HepG2 (cell line): ENCODE measurements around the gene METTL23. TPM values are rescaled to one million over a fixed set of nuclear protein-coding genes. Genes with fewer than 3 reads are reported as not detected.

ENCODE experiments used
- AKNA ChIP-seq: sonication (generic); formaldehyde crosslinking; IDR thresholded peaks from 2 replicates; pipeline ENCODE4 v1.4.0; 2020; ENCODE audit warnings: missing genetic modification reagents, borderline replicate concordance
- HMGXB4 ChIP-seq, 2 experiments: sonication (generic) in 1 of 2; formaldehyde crosslinking in 1 of 2; IDR thresholded peaks; 2 replicates each; pipeline versions ENCODE4 v1.4.0 to v1.6.1; 2018 to 2020; ENCODE audit warnings: missing genetic modification reagents in 2 of 2, borderline replicate concordance in 1 of 2, low read depth in 1 of 2, mild to moderate bottlenecking in 1 of 2, missing biosample characterization in 1 of 2
- JUND ChIP-seq: sonication (generic); formaldehyde crosslinking; IDR thresholded peaks from 2 replicates; pipeline ENCODE4 v1.8.0; 2022; ENCODE audit warnings: mild to moderate bottlenecking, missing genetic modification reagents
- MNT ChIP-seq: fragments of 450-650 bp; IDR thresholded peaks from 2 replicates; pipeline ENCODE4 v1.6.1; 2016
- NFYC ChIP-seq: IDR thresholded peaks from 2 replicates; pipeline ENCODE4 v1.6.1; 2016; ENCODE audit warnings: missing genetic modification reagents, missing compliant biosample characterization
- PATZ1 ChIP-seq: sonication (generic); formaldehyde crosslinking; IDR thresholded peaks from 2 replicates; pipeline ENCODE4 v1.4.0; 2020; ENCODE audit warnings: missing genetic modification reagents
- PLRG1 ChIP-seq: fragments of 450-650 bp; conservative IDR thresholded peaks from 2 replicates; pipeline ENCODE4 v1.6.1; 2016
- SNRNP70 ChIP-seq: fragments of 200-400 bp; formaldehyde crosslinking; IDR thresholded peaks from 2 replicates; pipeline ENCODE4 v1.6.1; 2017; ENCODE audit warnings: mild to moderate bottlenecking, low read depth, low read length, moderate library complexity
- TCF12 ChIP-seq, 2 experiments: fragments of 450-650 bp in 1 of 2; sonication (generic) in 1 of 2; formaldehyde crosslinking in 1 of 2; IDR thresholded peaks; 2 replicates each; pipeline versions ENCODE4 v1.6.1 to v1.8.0; 2017 to 2022; ENCODE audit warnings: antibody characterized with exemption in 1 of 2, mild to moderate bottlenecking in 1 of 2, missing genetic modification reagents in 1 of 2, moderate library complexity in 1 of 2
- TRIM22 ChIP-seq: fragments of 450-650 bp; IDR thresholded peaks from 2 replicates; pipeline ENCODE4 v1.6.1; 2017
- ZFYVE20 ChIP-seq: sonication (generic); formaldehyde crosslinking; IDR thresholded peaks from 2 replicates; pipeline ENCODE4 v1.8.0; 2023; ENCODE audit warnings: low read depth, mild to moderate bottlenecking, moderate library complexity, missing genetic modification reagents, borderline replicate concordance
- ZNF205 ChIP-seq: IDR thresholded peaks from 2 replicates; pipeline ENCODE4 v1.6.1; 2018; ENCODE audit warnings: missing biosample characterization, missing genetic modification reagents
- ZNF333 ChIP-seq: sonication (generic); formaldehyde crosslinking; IDR thresholded peaks from 2 replicates; pipeline ENCODE4 v1.4.0; 2020; ENCODE audit warnings: mild to moderate bottlenecking, missing genetic modification reagents, borderline replicate concordance
- ZNF484 ChIP-seq: sonication (generic); formaldehyde crosslinking; IDR thresholded peaks from 2 replicates; pipeline ENCODE4 v1.5.1; 2020; ENCODE audit warnings: mild to moderate bottlenecking, low read depth, missing genetic modification reagents, borderline replicate concordance
- ZNF501 ChIP-seq: sonication (generic); formaldehyde crosslinking; IDR thresholded peaks from 2 replicates; pipeline ENCODE4 v1.5.1; 2020; ENCODE audit warnings: mild to moderate bottlenecking, moderate library complexity, missing genetic modification reagents
- ZNF878 ChIP-seq: sonication (generic); formaldehyde crosslinking; IDR thresholded peaks from 2 replicates; pipeline ENCODE4 v1.8.1; 2023; ENCODE audit warnings: mild to moderate bottlenecking, missing genetic modification reagents, moderate library complexity
- polyA plus RNA-seq, 8 experiments: library from polyadenylated mRNA; depleted of rRNA in 3 of 8; stranded (reverse) in 7 of 8; unstranded in 1 of 8; fragments of >200 nt; fragmentation: Illumina TruSeq in 4 of 8; extraction: Trizol in 4 of 8; gene quantifications; 2 replicates each; pipeline versions ENCODE4 v1.2.1 to v1.2.3, GENCODE V29; 2011 to 2016; ENCODE audit warnings: low read depth in 4 of 8, missing spikeins in 1 of 8, mixed read lengths in 1 of 8; ENCODE audit not compliant: insufficient read depth in 1 of 8
- total RNA-seq, 5 experiments: library from RNA; depleted of rRNA; stranded (reverse); fragments of >200 nt; fragmentation: Illumina TruSeq; extraction: Trizol; gene quantifications; 2 replicates each; pipeline ENCODE4 v1.2.3, GENCODE V29; 2016; ENCODE audit warnings: low read depth in 1 of 5

METTL23 gene
- total and polyA plus RNA-seq, 2 of the 13 experiments (the other 11 are each of a cell fraction or from before 2014, with no cell fraction given), result 39.9 to 104 TPM

- TF ChIP-seq MNT, result no peak
- TF ChIP-seq PATZ1 (CRISPR knock-in tag), result no peak; the same call in 1 of the 2 replicates
- 0 out of 2 replicates have a peak, but pooled peaks have one; percentile 47 for TF ChIP-seq ZNF501
- no peak for TF ChIP-seq TRIM22
- no peak for TF ChIP-seq SNRNP70
- no peak for TF ChIP-seq NFYC (CRISPR knock-in tag)
- no peak for TF ChIP-seq AKNA (CRISPR knock-in tag)
- peak; percentile 38 to 49; a peak in 2 of 4 replicates for TF ChIP-seq HMGXB4 (CRISPR knock-in tag; IDR thresholded peaks at IDR 0.05; ENCODE audit: borderline replicate concordance in 1 of 2, low read depth in 1 of 2)
- no peak for TF ChIP-seq ZNF484
- no peak for TF ChIP-seq TCF12 (IDR thresholded peaks at IDR 0.05)
- no peak for TF ChIP-seq TCF12 (CRISPR knock-in tag; IDR thresholded peaks at IDR 0.05)
- no peak for TF ChIP-seq PLRG1
- TF ChIP-seq ZFYVE20, result no peak
- no peak for TF ChIP-seq ZNF878 (CRISPR knock-in tag)
- TF ChIP-seq ZNF205 (CRISPR knock-in tag), result no peak
- TF ChIP-seq ZNF333 (CRISPR knock-in tag), result no peak
- no peak for TF ChIP-seq JUND (CRISPR knock-in tag)
Measured at GRCh38 chr17:76707985-76708807, 18.4 kb upstream of the METTL23 start (continued).
